Adrenal gland (tissue), 12 donors: ENCODE data around the gene LCA5. TPM values are rescaled to one million over a fixed set of nuclear protein-coding genes. Genes with fewer than 3 reads are reported as not detected.

Experiments used
- DNase-seq, 7 donors: peaks; one replicate each; pipeline ENCODE4 v3.0.0-alpha.2; 2019 to 2020
- H3K27ac ChIP-seq, 5 donors: fragments of 200-600 bp; sonication (generic) in 4 of 5; 1 replicate in 3 of 5; 2 replicates in 2 of 5; pipeline versions ENCODE4 v1.5.1 to v1.8.0; 2016 to 2020; ENCODE audit warnings: mild to moderate bottlenecking in 1 of 5
- H3K27me3 ChIP-seq: fragments of 200-600 bp; 2 replicates; pipeline ENCODE4 v1.8.0; 2021
- H3K36me3 ChIP-seq, 2 donors: fragments of 200-600 bp; replicated peaks in 1 of 2; 1 replicate in 1 of 2; 2 replicates in 1 of 2; pipeline versions ENCODE4 v1.5.1 to v1.8.0; 2018 to 2022
- H3K4me1 ChIP-seq, 2 donors: fragments of 200-600 bp; replicated peaks in 1 of 2; 1 replicate in 1 of 2; 2 replicates in 1 of 2; pipeline versions ENCODE4 v1.5.1 to v1.8.0; 2018 to 2021
- H3K4me3 ChIP-seq, 4 donors: fragments of 200-600 bp; sonication (generic) in 3 of 4; one replicate each; pipeline ENCODE4 v1.5.1; 2016 to 2018
- H3K9me3 ChIP-seq, 3 donors: fragments of 200-600 bp; sonication (generic) in 1 of 3; replicated peaks in 1 of 3; 1 replicate in 2 of 3; 2 replicates in 1 of 3; pipeline versions ENCODE4 v1.5.1 to v1.8.0; 2016 to 2021
- POLR2A ChIP-seq, 2 donors: fragments of 450-650 bp; IDR thresholded peaks; one replicate each; pipeline ENCODE4 v1.6.1; 2017; ENCODE audit warnings: antibody characterized with exemption in 2 of 2, mild to moderate bottlenecking in 2 of 2, moderate library complexity in 1 of 2
- WGBS, 4 donors: extraction: QIAGEN DNeasy Blood & Tissue Kit in 2 of 4; methylation state at CpG; one replicate each; pipeline versions ENCODE4 v1.1.5 to v1.1.7; 2013 to 2017; 5-methylcytosine and 5-hydroxymethylcytosine counted together
- intact Hi-C, 2 donors: fragments of 100-400 bp; cut with DNase I; formaldehyde crosslinking; loops; one replicate each; pipeline versions ENCODE4 v1.14.1 to v1.15.0; 2022 to 2023
- polyA plus RNA-seq, 3 donors: library from polyadenylated mRNA; stranded (reverse); fragments of 200-250 nt in 2 of 3; fragments of 350-450 nt in 1 of 3; fragmentation: Illumina TruSeq in 1 of 3; extraction: RNeasy Lipid Tissue Mini Kit (QIAGEN cat#74804) in 1 of 3; gene quantifications; one replicate each; pipeline ENCODE4 v1.2.3, GENCODE V29; 2013 to 2014
- total RNA-seq, 9 donors: library from RNA; depleted of rRNA in 4 of 9; stranded (reverse); fragments of >200 nt in 4 of 9; fragments of 120-200 nt in 1 of 9; fragmentation: NEBNext Ultra II Directional in 1 of 9; extraction: Animal tissue kit (Norgen Biotek cat#: 25700) in 1 of 9; gene quantifications; one replicate each; pipeline versions ENCODE4 v1.1.0 to v1.2.4, GENCODE V29; 2013 to 2023
- TF ChIP-seq, protein P1 (sequence below), 6 experiments: fragments of 450-650 bp in 4 of 6; fragments of 200-600 bp in 2 of 6; sonication (generic) in 1 of 6; IDR thresholded peaks; 1 replicate in 5 of 6; 2 replicates in 1 of 6; pipeline versions ENCODE4 v1.5.1 to v1.8.0; 2016 to 2021; ENCODE audit warnings: antibody characterized with exemption in 6 of 6, mild to moderate bottlenecking in 2 of 6, moderate library complexity in 1 of 6
- donor health status: healthy with polysubstance abuse.
- donor health status: Bipolar disorder and iron deficiency.
- donor health status: DM: yes; HTN: yes; CAD: no.
- donor health status: DM: no; HTN: no; CAD: no.
- donor health status: DM: no; HTN: no; CAD: no.
- donor health status: DM: yes; HTN: yes; CAD: no.

LCA5 gene
- total and polyA plus RNA-seq, 12 donors = 1.0 to 4.6 (median 2.6) TPM

DNA sequence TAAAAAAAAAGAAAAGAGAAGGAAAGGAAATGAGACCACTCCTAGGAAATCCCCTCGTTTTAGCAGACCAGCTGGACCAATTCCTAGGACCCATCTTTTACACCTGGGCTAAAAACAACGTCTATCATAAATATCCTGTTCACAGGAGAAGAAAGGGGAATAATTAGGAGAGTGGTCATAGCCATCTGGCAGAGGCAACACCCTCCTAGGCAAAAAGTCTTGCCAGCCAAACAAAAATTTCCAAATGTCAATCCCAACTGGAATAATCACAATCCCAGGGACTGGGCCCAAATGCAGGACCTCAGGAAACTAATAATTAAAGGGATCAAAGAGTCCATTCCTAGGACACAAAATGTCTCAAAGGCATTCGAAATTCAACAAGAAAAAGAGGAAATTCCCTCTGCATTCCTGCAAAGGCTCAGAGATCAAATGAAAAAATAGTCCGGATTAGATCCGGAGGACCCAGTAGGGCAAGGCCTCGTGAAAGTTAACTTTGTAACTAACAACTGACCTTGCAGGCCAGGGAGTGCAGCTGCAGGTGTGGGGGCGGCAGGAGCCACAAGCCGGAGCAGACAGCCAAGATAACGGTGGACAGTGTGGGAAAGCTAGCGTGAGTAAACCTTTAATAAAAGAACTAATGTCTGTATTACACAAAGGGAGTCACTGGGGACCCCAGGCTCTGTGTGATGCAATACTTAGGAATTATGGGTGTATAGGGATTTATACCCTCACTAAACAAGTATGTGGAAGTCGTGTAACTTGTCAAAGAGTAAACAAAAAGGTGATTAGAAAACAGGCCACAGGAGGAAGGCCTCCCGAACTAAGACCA lies 11.7 kb downstream of the LCA5 start:
- 41 to 71% (median 48%) methylated on average over 12 of the region's 12 CpGs for WGBS, 4 donors
- peak in 3 of 7 donors; percentile 17 to 76 (median 25) for DNase-seq
- no peak for TF ChIP-seq POLR2A (IDR thresholded peaks at IDR 0.05)
- TF ChIP-seq, protein P1, sequence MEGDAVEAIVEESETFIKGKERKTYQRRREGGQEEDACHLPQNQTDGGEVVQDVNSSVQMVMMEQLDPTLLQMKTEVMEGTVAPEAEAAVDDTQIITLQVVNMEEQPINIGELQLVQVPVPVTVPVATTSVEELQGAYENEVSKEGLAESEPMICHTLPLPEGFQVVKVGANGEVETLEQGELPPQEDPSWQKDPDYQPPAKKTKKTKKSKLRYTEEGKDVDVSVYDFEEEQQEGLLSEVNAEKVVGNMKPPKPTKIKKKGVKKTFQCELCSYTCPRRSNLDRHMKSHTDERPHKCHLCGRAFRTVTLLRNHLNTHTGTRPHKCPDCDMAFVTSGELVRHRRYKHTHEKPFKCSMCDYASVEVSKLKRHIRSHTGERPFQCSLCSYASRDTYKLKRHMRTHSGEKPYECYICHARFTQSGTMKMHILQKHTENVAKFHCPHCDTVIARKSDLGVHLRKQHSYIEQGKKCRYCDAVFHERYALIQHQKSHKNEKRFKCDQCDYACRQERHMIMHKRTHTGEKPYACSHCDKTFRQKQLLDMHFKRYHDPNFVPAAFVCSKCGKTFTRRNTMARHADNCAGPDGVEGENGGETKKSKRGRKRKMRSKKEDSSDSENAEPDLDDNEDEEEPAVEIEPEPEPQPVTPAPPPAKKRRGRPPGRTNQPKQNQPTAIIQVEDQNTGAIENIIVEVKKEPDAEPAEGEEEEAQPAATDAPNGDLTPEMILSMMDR (IDR thresholded peaks at IDR 0.05) = no peak
- no peaks in the 10 kb centered on the region for H3K9me3 ChIP-seq
- no peaks in the 10 kb centered on the region for H3K36me3 ChIP-seq
- peak overlapping the region in 1 of 5 donors; percentile 7 for H3K27ac ChIP-seq
- H3K4me1 ChIP-seq = no peaks in the 10 kb centered on the region
- H3K27me3 ChIP-seq = no peaks in the 10 kb centered on the region
- intact Hi-C loops = no loop called here
- no peak overlapping the region for H3K4me3 ChIP-seq

DNA sequence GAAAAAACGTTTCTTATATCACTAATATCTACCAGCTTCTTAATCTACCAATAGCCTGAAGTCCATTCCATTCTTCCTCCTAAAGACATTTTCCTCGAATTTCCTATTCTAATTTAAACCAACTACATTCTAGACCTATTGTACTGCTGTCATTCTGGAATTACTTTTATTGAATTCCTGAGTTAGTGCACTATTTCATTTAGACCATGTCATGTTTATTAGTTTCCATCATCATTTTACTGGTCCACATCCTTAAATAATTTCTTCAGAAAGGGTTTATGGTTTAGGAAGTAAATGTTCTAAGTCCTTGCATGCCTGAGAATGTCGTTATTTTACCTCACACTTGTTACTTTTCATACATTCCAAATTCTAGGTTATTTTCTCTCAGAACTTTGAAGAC lies 13.2 kb downstream of the LCA5 start:
- DNase-seq = no peak
- H3K4me3 ChIP-seq = no peak overlapping the region
- no peaks in the 10 kb centered on the region for H3K9me3 ChIP-seq
- H3K27ac ChIP-seq = no peak overlapping the region
- H3K36me3 ChIP-seq = no peaks in the 10 kb centered on the region
- H3K4me1 ChIP-seq = no peaks in the 10 kb centered on the region
- WGBS, 4 donors = 86 to 93% (median 91%) methylated on average over 3 of the region's 3 CpGs
- intact Hi-C loops = no loop called here
- TF ChIP-seq, protein P1 (IDR thresholded peaks at IDR 0.05) = no peak
- TF ChIP-seq POLR2A (IDR thresholded peaks at IDR 0.05) = no peak
- no peaks in the 10 kb centered on the region for H3K27me3 ChIP-seq

DNA sequence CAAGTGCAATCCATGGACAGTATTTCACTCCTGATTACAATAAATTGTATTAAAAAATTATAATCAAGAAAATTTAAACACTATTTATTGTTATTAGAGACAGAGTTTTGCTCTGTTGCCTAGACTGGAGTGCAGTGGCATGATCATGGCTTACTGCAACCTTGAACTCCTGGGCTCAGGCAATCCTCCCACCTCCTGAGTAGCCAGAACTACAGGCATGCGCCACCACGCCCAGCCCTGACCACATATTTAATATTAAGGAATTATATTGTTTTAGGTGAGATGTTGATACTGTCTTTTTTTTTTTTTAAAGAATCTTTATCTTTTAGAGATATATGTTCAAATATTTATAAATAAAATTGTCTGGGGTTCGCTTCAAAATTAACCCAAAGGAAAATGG lies 14.6 kb downstream of the LCA5 start:
- peak in 1 of 7 donors; percentile 9 for DNase-seq
- H3K4me1 ChIP-seq = no peaks in the 10 kb centered on the region
- H3K4me3 ChIP-seq = no peak overlapping the region
- no peaks in the 10 kb centered on the region for H3K27me3 ChIP-seq
- WGBS, 4 donors = 89 to 93% (median 91%) methylated on average over 3 of the region's 3 CpGs
- TF ChIP-seq POLR2A (IDR thresholded peaks at IDR 0.05) = no peak
- TF ChIP-seq, protein P1 (IDR thresholded peaks at IDR 0.05) = no peak
- H3K9me3 ChIP-seq = no peaks in the 10 kb centered on the region
- intact Hi-C loops = no loop called here
- H3K36me3 ChIP-seq = no peaks in the 10 kb centered on the region
- no peak overlapping the region for H3K27ac ChIP-seq

DNA sequence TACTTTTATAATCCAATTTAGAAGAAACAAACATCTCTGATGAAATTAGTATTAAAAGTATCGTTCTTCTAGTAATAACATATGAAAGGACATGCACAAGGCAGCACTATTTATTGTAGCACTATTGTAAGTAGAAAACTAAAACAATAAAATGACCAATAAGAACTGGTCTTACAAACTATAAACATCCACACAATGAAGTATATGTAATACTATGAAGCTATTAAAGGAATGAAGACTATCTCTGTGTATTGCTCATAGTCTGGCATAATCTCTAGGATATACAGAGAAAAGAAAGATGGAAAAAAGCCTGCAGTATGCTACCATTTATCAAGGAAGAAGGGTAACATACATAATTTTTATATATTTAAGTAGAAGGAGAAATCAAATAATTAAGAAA lies 16.7 kb downstream of the LCA5 start:
- intact Hi-C loops = no loop called here
- WGBS, 4 donors = 89 to 98% (median 91%) methylated on average over 1 of the region's 1 CpG
- TF ChIP-seq, protein P1 (IDR thresholded peaks at IDR 0.05) = no peak
- TF ChIP-seq POLR2A (IDR thresholded peaks at IDR 0.05) = no peak
- Histone ChIP-seq H3K36me3 (no peaks in the 10 kb centered on the region), H3K27ac (no peak overlapping the region), H3K4me1 (no peaks in the 10 kb centered on the region), H3K4me3 (no peak overlapping the region), H3K9me3 (no peaks in the 10 kb centered on the region), H3K27me3 (no peaks in the 10 kb centered on the region)
- DNase-seq = no peak
